ENCODE measurements around the gene BORCS8.
"Not testable (repeated sequence)": the region's sequence is repeated elsewhere in the genome, so short reads cannot be mapped to it uniquely, and the experiment has no call there.

The BORCS8 gene

GRCh38 chr19:19186742-19187141 is 5.2 kb downstream of the BORCS8 start:
- no peak overlapping the region for H3K4me3 ChIP-seq (ENCODE audit: low read depth, low read length)
- in situ Hi-C loops (cut with HindIII; ENCODE audit: low sequenced_read_pairs): no loop called here
- no peak for TF ChIP-seq CTCF (IDR thresholded peaks at IDR 0.05; ENCODE audit: low read depth, low read length)
- no peak for DNase-seq (ENCODE audit: low read depth, low spot score)

- TF ChIP-seq CTCF (IDR thresholded peaks at IDR 0.05; ENCODE audit: low read depth, low read length): peak; percentile 72
- DNase-seq (ENCODE audit: low read depth, low spot score): no peak
- H3K4me3 ChIP-seq (ENCODE audit: low read depth, low read length): no peak overlapping the region
- in situ Hi-C loops (cut with HindIII; ENCODE audit: low sequenced_read_pairs): no loop called here
Observed at GRCh38 chr19:19185853-19186740, 5.9 kb downstream of the BORCS8 start.

GRCh38 chr19:19181488-19181998 is 10.4 kb downstream of the BORCS8 start:
- no peak for DNase-seq (ENCODE audit: low read depth, low spot score)
- in situ Hi-C loops (cut with HindIII; ENCODE audit: low sequenced_read_pairs): no loop called here
- no peak for TF ChIP-seq CTCF (IDR thresholded peaks at IDR 0.05; ENCODE audit: low read depth, low read length)
- H3K4me3 ChIP-seq (ENCODE audit: low read depth, low read length): no peak overlapping the region

GRCh38 chr19:19179548-19180441 is 12.2 kb downstream of the BORCS8 start:
- no peak overlapping the region for H3K4me3 ChIP-seq (ENCODE audit: low read depth, low read length)
- no peak for DNase-seq (ENCODE audit: low read depth, low spot score)
- TF ChIP-seq CTCF (IDR thresholded peaks at IDR 0.05; ENCODE audit: low read depth, low read length): no peak
- in situ Hi-C loops (cut with HindIII; ENCODE audit: low sequenced_read_pairs): no loop called here

GRCh38 chr19:19176950-19177349 is 15.0 kb downstream of the BORCS8 start:
- no peak overlapping the region for H3K4me3 ChIP-seq (ENCODE audit: low read depth, low read length)
- in situ Hi-C loops (cut with HindIII; ENCODE audit: low sequenced_read_pairs): no loop called here
- no peak for TF ChIP-seq CTCF (IDR thresholded peaks at IDR 0.05; ENCODE audit: low read depth, low read length)
- no peak for DNase-seq (ENCODE audit: low read depth, low spot score)

- in situ Hi-C loops (cut with HindIII; ENCODE audit: low sequenced_read_pairs); H3K4me3 ChIP-seq (ENCODE audit: low read depth, low read length); DNase-seq (ENCODE audit: low read depth, low spot score): not testable (repeated sequence)
Observed at GRCh38 chr19:19173243-19173642, 18.7 kb downstream of the BORCS8 start.
